Lung (tissue), 12 donors: Measurements from ENCODE around the gene ADRA1B. TPM values are rescaled to one million over a fixed set of nuclear protein-coding genes. Genes with fewer than 3 reads are reported as not detected.

Experiments
- ATAC-seq: fragments of 200-7000 bp; cut with Tn5 transposase; one replicate; pipeline ENCODE4 v1.9.1; 2020; ENCODE audit warnings: moderate number of reproducible peaks; ENCODE audit not compliant: insufficient read depth, low FRiP score
- DNase-seq, 3 donors: peaks; one replicate each; pipeline ENCODE4 v3.0.0-alpha.2; 2013 to 2017
- H3K27ac ChIP-seq, 2 donors: one replicate each; pipeline ENCODE4 v1.5.1; 2013; ENCODE audit warnings: mild to moderate bottlenecking in 2 of 2, moderate library complexity in 2 of 2, control low read depth in 1 of 2, inconsistent platforms in 1 of 2, low read depth in 1 of 2, low read length in 1 of 2
- H3K27me3 ChIP-seq, 3 donors: one replicate each; pipeline ENCODE4 v1.5.1; 2013; ENCODE audit warnings: low read length in 2 of 3; ENCODE audit not compliant: control insufficient read depth in 3 of 3, insufficient read depth in 3 of 3
- H3K36me3 ChIP-seq, 4 donors: one replicate each; pipeline ENCODE4 v1.5.1; 2013; ENCODE audit warnings: low read length in 4 of 4, mild to moderate bottlenecking in 1 of 4, moderate library complexity in 1 of 4; ENCODE audit not compliant: control insufficient read depth in 4 of 4, insufficient read depth in 4 of 4
- H3K4me1 ChIP-seq, 5 donors: one replicate each; pipeline ENCODE4 v1.5.1; 2013; ENCODE audit warnings: low read length in 5 of 5, mild to moderate bottlenecking in 2 of 5, moderate library complexity in 1 of 5; ENCODE audit not compliant: control insufficient read depth in 5 of 5, insufficient read depth in 5 of 5
- H3K4me3 ChIP-seq: one replicate; pipeline ENCODE4 v1.5.1; 2013; ENCODE audit warnings: mild to moderate bottlenecking, control low read depth, moderate library complexity
- H3K9ac ChIP-seq, 2 donors: one replicate each; pipeline ENCODE4 v1.5.1; 2013; ENCODE audit warnings: low read length in 2 of 2, control low read depth in 1 of 2; ENCODE audit not compliant: insufficient read depth in 1 of 2
- H3K9me3 ChIP-seq, 4 donors: one replicate each; pipeline ENCODE4 v1.5.1; 2013; ENCODE audit warnings: low read length in 3 of 4, mild to moderate bottlenecking in 1 of 4, moderate library complexity in 1 of 4; ENCODE audit not compliant: control insufficient read depth in 4 of 4, insufficient read depth in 3 of 4
- CTCF ChIP-seq: IDR thresholded peaks from 2 replicates; pipeline ENCODE4 v1.5.1; 2012; ENCODE audit warnings: mild to moderate bottlenecking; ENCODE audit errors: control extremely low read depth, extremely low read depth
- WGBS, 2 donors: extraction: QIAGEN DNeasy Blood & Tissue Kit; methylation state at CpG; one replicate each; pipeline ENCODE4 v1.1.7; 2013; 5-methylcytosine and 5-hydroxymethylcytosine counted together
- polyA plus RNA-seq, 2 donors: library from polyadenylated mRNA; stranded (reverse); fragments of 200-250 nt; gene quantifications; one replicate each; pipeline ENCODE4 v1.2.1, GENCODE V29; 2013
- total RNA-seq, 2 donors: library from RNA; depleted of rRNA in 1 of 2; stranded (reverse); fragments of >200 nt in 1 of 2; gene quantifications; one replicate each; pipeline ENCODE4 v1.2.1, GENCODE V29; 2014 to 2021
- donor health status: control.
- donor health status: control.
- donor health status: Bipolar disorder and iron deficiency.
- donor health status: healthy.
- donor health status: DM: yes; HTN: yes; CAD: no.

Gene ADRA1B
- total and polyA plus RNA-seq, 4 donors, result 1.2 to 6.1 (median 2.3) TPM

GRCh38 chr5:159972538-159973362 lies 56.5 kb downstream of the ADRA1B start:
- DNase-seq (no peak), ATAC-seq (no peak)
- Histone ChIP-seq H3K27me3 (peaks cover 0 to 46% (median 36%) of the 10 kb centered on the region in 3 donors), H3K27ac (no peak overlapping the region), H3K36me3 (no peaks in the 10 kb centered on the region), H3K9ac (no peak overlapping the region), H3K4me3 (no peak overlapping the region), H3K4me1 (peaks cover 0 to 9% (median 0%) of the 10 kb centered on the region in 5 donors), H3K9me3 (no peaks in the 10 kb centered on the region)
- 24 to 30% methylated on average over 48 of the region's 50 CpGs for WGBS, 2 donors
- TF ChIP-seq CTCF, result no peak

GRCh38 chr5:159975462-159976019 lies 59.3 kb downstream of the ADRA1B start:
- Histone ChIP-seq H3K27me3 (peaks cover 0 to 39% (median 29%) of the 10 kb centered on the region in 3 donors), H3K27ac (no peak overlapping the region), H3K4me1 (peaks cover 0 to 9% (median 0%) of the 10 kb centered on the region in 5 donors), H3K9ac (no peak overlapping the region), H3K4me3 (no peak overlapping the region), H3K36me3 (no peaks in the 10 kb centered on the region), H3K9me3 (no peaks in the 10 kb centered on the region)
- TF ChIP-seq CTCF, result no peak
- DNase-seq (peak in 1 of 3 donors; percentile 9), ATAC-seq (no peak)
- WGBS, 2 donors, result 63 to 81% methylated on average over 2 of the region's 2 CpGs

- no peaks in the 10 kb centered on the region for H3K36me3 ChIP-seq
- no peak for ATAC-seq
Observed at GRCh38 chr5:159976921-159977320, 60.6 kb downstream of the ADRA1B start.

More at GRCh38 chr5:159976921-159977320, 60.6 kb downstream of the ADRA1B start:
- no peak for DNase-seq
- no peak overlapping the region for H3K27ac ChIP-seq
- 95 to 96% methylated on average over 3 of the region's 3 CpGs for WGBS, 2 donors
- H3K4me1 ChIP-seq, result peaks cover 0 to 6% (median 0%) of the 10 kb centered on the region in 5 donors
- TF ChIP-seq CTCF, result no peak
- peaks cover 0 to 29% (median 17%) of the 10 kb centered on the region in 3 donors for H3K27me3 ChIP-seq
- no peak overlapping the region for H3K4me3 ChIP-seq
- H3K9me3 ChIP-seq, result no peaks in the 10 kb centered on the region
- no peak overlapping the region for H3K9ac ChIP-seq
